ENCODE data around the gene AHDC1.

GRCh38 chr1:27556781-27557595, 47.0 kb downstream of the AHDC1 start:
- TF ChIP-seq CTCF (IDR thresholded peaks at IDR 0.05; ENCODE audit: extremely low read depth in 1 of 2, insufficient read depth in 1 of 2, low read depth in 1 of 2, low read length in 2 of 2) (peak; percentile 67 to 92), POLR2A (IDR thresholded peaks at IDR 0.05; ENCODE audit: low read depth, low read length) (no peak), FOS (IDR thresholded peaks at IDR 0.05; ENCODE audit: borderline replicate concordance, insufficient read depth, low read length) (no peak), GATA2 (IDR thresholded peaks at IDR 0.05; ENCODE audit: insufficient read depth, insufficient read length, low read depth, low read length) (no peak), POLR2AphosphoS5 (IDR thresholded peaks at IDR 0.05; ENCODE audit: insufficient read depth, low read depth, low read length) (no peak), MAX (IDR thresholded peaks at IDR 0.05; ENCODE audit: insufficient read depth, insufficient read length) (no peak), EZH2 (IDR thresholded peaks at IDR 0.05; ENCODE audit: borderline replicate concordance, low read depth, low read length, severe bottlenecking) (no peak), JUN (IDR thresholded peaks at IDR 0.05; ENCODE audit: borderline replicate concordance, insufficient read depth, insufficient read length, low read depth) (no peak)
